ENCODE data around the gene ALG11.

The ALG11 gene

GRCh38 chr13:52005841-52006522, 6.2 kb upstream of the ALG11 start:
- H3K4me3 ChIP-seq (ENCODE audit: low read depth, low read length): no peak overlapping the region
- DNase-seq (ENCODE audit: low read depth): no peak
- TF ChIP-seq POLR2A (IDR thresholded peaks at IDR 0.05; ENCODE audit: extremely low read depth, insufficient read length) (no peak), MAX (IDR thresholded peaks at IDR 0.05; ENCODE audit: low read depth, low read length) (no peak), CTCF (IDR thresholded peaks at IDR 0.05; ENCODE audit: low read depth, low read length) (no peak), MYC (IDR thresholded peaks at IDR 0.05; ENCODE audit: low read depth, low read length) (no peak)

- DNase-seq (ENCODE audit: low read depth): no peak
- TF ChIP-seq CTCF (IDR thresholded peaks at IDR 0.05; ENCODE audit: low read depth, low read length): no peak
- no peak for TF ChIP-seq MYC (IDR thresholded peaks at IDR 0.05; ENCODE audit: low read depth, low read length)
- TF ChIP-seq MAX (IDR thresholded peaks at IDR 0.05; ENCODE audit: low read depth, low read length): no peak
- no peak for TF ChIP-seq POLR2A (IDR thresholded peaks at IDR 0.05; ENCODE audit: extremely low read depth, insufficient read length)
These were observed 5.5 kb upstream of the ALG11 start for GRCh38 chr13:52006523-52007245.

GRCh38 chr13:52009946-52010345, 2.3 kb upstream of the ALG11 start:
- H3K4me3 ChIP-seq (ENCODE audit: low read depth, low read length): no peak overlapping the region
- no peak for DNase-seq (ENCODE audit: low read depth)
- no peak for TF ChIP-seq MYC (IDR thresholded peaks at IDR 0.05; ENCODE audit: low read depth, low read length)
- TF ChIP-seq POLR2A (IDR thresholded peaks at IDR 0.05; ENCODE audit: extremely low read depth, insufficient read length): no peak
- no peak for TF ChIP-seq MAX (IDR thresholded peaks at IDR 0.05; ENCODE audit: low read depth, low read length)
- no peak for TF ChIP-seq CTCF (IDR thresholded peaks at IDR 0.05; ENCODE audit: low read depth, low read length)

More at GRCh38 chr13:52006523-52007245, 5.5 kb upstream of the ALG11 start:
- no peak overlapping the region for H3K4me3 ChIP-seq (ENCODE audit: low read depth, low read length)

GRCh38 chr13:52010890-52011631, 1.1 kb upstream of the ALG11 start, which contains the start of gene ATP7B:
Gene ATP7B (minus strand): TSS chr13:52011450. CDS start chr13:52011337, 113 bp downstream.
- no peak for TF ChIP-seq POLR2A (IDR thresholded peaks at IDR 0.05; ENCODE audit: extremely low read depth, insufficient read length)
- peak within 1 kb of the TSS; percentile 90 for H3K4me3 ChIP-seq (ENCODE audit: low read depth, low read length)
- peak; percentile 58 for DNase-seq (ENCODE audit: low read depth)

- H3K4me3 ChIP-seq (ENCODE audit: low read depth, low read length): peak overlapping the region; percentile 90
- DNase-seq (ENCODE audit: low read depth): no peak
- TF ChIP-seq MAX (IDR thresholded peaks at IDR 0.05; ENCODE audit: low read depth, low read length) (no peak), MYC (IDR thresholded peaks at IDR 0.05; ENCODE audit: low read depth, low read length) (no peak), POLR2A (IDR thresholded peaks at IDR 0.05; ENCODE audit: extremely low read depth, insufficient read length) (no peak), CTCF (IDR thresholded peaks at IDR 0.05; ENCODE audit: low read depth, low read length) (no peak)
These were observed 276 bp downstream of the ALG11 start for GRCh38 chr13:52012512-52012836.

GRCh38 chr13:52016296-52016695, 4.1 kb downstream of the ALG11 start:
- TF ChIP-seq POLR2A (IDR thresholded peaks at IDR 0.05; ENCODE audit: extremely low read depth, insufficient read length) (no peak), CTCF (IDR thresholded peaks at IDR 0.05; ENCODE audit: low read depth, low read length) (no peak), MYC (IDR thresholded peaks at IDR 0.05; ENCODE audit: low read depth, low read length) (no peak), MAX (IDR thresholded peaks at IDR 0.05; ENCODE audit: low read depth, low read length) (no peak)
- no peak overlapping the region for H3K4me3 ChIP-seq (ENCODE audit: low read depth, low read length)
- DNase-seq (ENCODE audit: low read depth): no peak
